Measurements from ENCODE around the gene ATXN10.

Gene ATXN10

GRCh38 chr22:45883811-45884170 lies 212.2 kb downstream of the ATXN10 start:
- DNase-seq (ENCODE audit: insufficient read length, low spot score): no peak
- no peak for FAIRE-seq

- no peak for DNase-seq (ENCODE audit: insufficient read length, low spot score)
- no peak for FAIRE-seq
Observed at GRCh38 chr22:45884201-45885062, 212.8 kb downstream of the ATXN10 start.

GRCh38 chr22:45885171-45885840 lies 213.7 kb downstream of the ATXN10 start:
- no peak for FAIRE-seq
- DNase-seq (ENCODE audit: insufficient read length, low spot score): no peak

- no peak for FAIRE-seq
Observed at GRCh38 chr22:45885941-45886395, 214.3 kb downstream of the ATXN10 start.

GRCh38 chr22:45886540-45886939 lies 214.9 kb downstream of the ATXN10 start:
- no peak for FAIRE-seq
- no peak for DNase-seq (ENCODE audit: insufficient read length, low spot score)

More at GRCh38 chr22:45885941-45886395, 214.3 kb downstream of the ATXN10 start:
- no peak for DNase-seq (ENCODE audit: insufficient read length, low spot score)

- no peak for DNase-seq (ENCODE audit: insufficient read length, low spot score)
- FAIRE-seq: no peak
Observed at GRCh38 chr22:45887202-45888131, 215.8 kb downstream of the ATXN10 start.

GRCh38 chr22:45888221-45889092 lies 216.8 kb downstream of the ATXN10 start:
- FAIRE-seq: no peak
- no peak for DNase-seq (ENCODE audit: insufficient read length, low spot score)

- DNase-seq (ENCODE audit: insufficient read length, low spot score) (no peak), FAIRE-seq (no peak)
Observed at GRCh38 chr22:45889093-45889538, 217.5 kb downstream of the ATXN10 start.

- no peak for FAIRE-seq
- DNase-seq (ENCODE audit: insufficient read length, low spot score): no peak
Observed at GRCh38 chr22:45889539-45890350, 218.1 kb downstream of the ATXN10 start.

- FAIRE-seq (no peak), DNase-seq (ENCODE audit: insufficient read length, low spot score) (no peak)
Observed at GRCh38 chr22:45890351-45890635, 218.7 kb downstream of the ATXN10 start.

- DNase-seq (ENCODE audit: insufficient read length, low spot score): no peak
- FAIRE-seq: no peak
Observed at GRCh38 chr22:45891021-45891421, 219.4 kb downstream of the ATXN10 start.

GRCh38 chr22:45891471-45891995 lies 219.9 kb downstream of the ATXN10 start:
- no peak for FAIRE-seq
- no peak for DNase-seq (ENCODE audit: insufficient read length, low spot score)

GRCh38 chr22:45891996-45892621 lies 220.5 kb downstream of the ATXN10 start:
- DNase-seq (ENCODE audit: insufficient read length, low spot score) (no peak), FAIRE-seq (no peak)

- no peak for FAIRE-seq
Observed at GRCh38 chr22:45892681-45893461, 221.2 kb downstream of the ATXN10 start.

GRCh38 chr22:45893516-45893915 lies 221.9 kb downstream of the ATXN10 start:
- FAIRE-seq (no peak), DNase-seq (ENCODE audit: insufficient read length, low spot score) (no peak)

More at GRCh38 chr22:45892681-45893461, 221.2 kb downstream of the ATXN10 start:
- no peak for DNase-seq (ENCODE audit: insufficient read length, low spot score)

Data from GM19239 (cell line).